HUES64 (cell line): ENCODE measurements around the gene TLE3.

ENCODE experiments used
- H3K27ac ChIP-seq: 2 replicates; pipeline ENCODE4 v1.7.0; 2013; ENCODE audit warnings: low read depth, low read length, inconsistent platforms
- H3K27me3 ChIP-seq: 2 replicates; pipeline ENCODE4 v1.6.1; 2013; ENCODE audit warnings: mild to moderate bottlenecking, low read length; ENCODE audit not compliant: insufficient read depth
- H3K36me3 ChIP-seq: 2 replicates; pipeline ENCODE4 v1.6.1; 2013; ENCODE audit warnings: mild to moderate bottlenecking, low read length; ENCODE audit not compliant: insufficient read depth
- H3K4me1 ChIP-seq: 2 replicates; pipeline ENCODE4 v1.6.1; 2013; ENCODE audit warnings: mild to moderate bottlenecking, low read length, moderate library complexity; ENCODE audit not compliant: insufficient read depth
- H3K4me3 ChIP-seq: 2 replicates; pipeline ENCODE4 v1.5.1; 2013; ENCODE audit warnings: mild to moderate bottlenecking, low read length, moderate library complexity
- H3K9ac ChIP-seq: 2 replicates; pipeline ENCODE4 v1.6.1; 2013; ENCODE audit warnings: mild to moderate bottlenecking, low read depth, low read length
- H3K9me3 ChIP-seq: 2 replicates; pipeline ENCODE4 v1.6.1; 2013; ENCODE audit warnings: low read depth, low read length; ENCODE audit not compliant: insufficient read depth
- whole genome bisulfite sequencing: fragments of 150-250, 120-280 bp; methylation state at CpG from one replicate; pipeline ENCODE4 v1.1.7; 2013; ENCODE audit warnings: missing lambda C conversion rate; 5-methylcytosine and 5-hydroxymethylcytosine counted together

TLE3 gene

GRCh38 chr15:70033109-70033508, 64.6 kb downstream of the TLE3 start:
- H3K4me1 ChIP-seq: peaks cover 13% of the 10 kb centered on the region
- no peaks in the 10 kb centered on the region for H3K9me3 ChIP-seq
- H3K27me3 ChIP-seq: peaks cover 12% of the 10 kb centered on the region
- no peak overlapping the region; the same call in 1 of the 2 replicates for H3K27ac ChIP-seq
- no peaks in the 10 kb centered on the region for H3K36me3 ChIP-seq
- H3K4me3 ChIP-seq: peak overlapping the region; percentile 38
- no peak overlapping the region for H3K9ac ChIP-seq
- 46% methylated on average over 10 of the region's 10 CpGs for WGBS

DNA sequence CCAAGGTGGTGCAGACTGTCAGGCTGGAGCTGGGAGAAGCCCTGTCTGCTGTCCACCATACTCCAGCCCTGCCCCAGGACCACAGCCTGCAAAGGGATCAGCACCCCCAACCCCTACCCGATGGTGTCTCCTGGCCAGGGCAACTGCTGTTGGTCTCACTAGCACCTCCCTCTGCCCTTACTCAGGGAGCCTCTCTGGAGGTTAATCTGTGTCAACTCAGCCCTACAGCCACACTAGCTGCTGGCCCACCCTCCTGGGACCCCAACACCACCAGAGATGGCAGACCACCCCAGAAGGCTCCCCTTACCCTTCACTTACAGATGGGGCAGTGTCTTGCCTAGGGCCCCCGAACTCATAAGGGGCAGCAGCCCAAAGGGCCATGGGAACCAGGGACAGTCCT, 65.2 kb downstream of the TLE3 start:
- H3K36me3 ChIP-seq: no peaks in the 10 kb centered on the region
- H3K27ac ChIP-seq: no peak overlapping the region
- H3K9me3 ChIP-seq: no peaks in the 10 kb centered on the region
- WGBS: 83% methylated on average over 2 of the region's 2 CpGs
- H3K9ac ChIP-seq: no peak overlapping the region
- H3K4me3 ChIP-seq: no peak overlapping the region
- H3K4me1 ChIP-seq: peaks cover 13% of the 10 kb centered on the region
- H3K27me3 ChIP-seq: peaks cover 12% of the 10 kb centered on the region

GRCh38 chr15:70031713-70032112, 66.0 kb downstream of the TLE3 start:
- peaks cover 10% of the 10 kb centered on the region for H3K4me1 ChIP-seq
- 90% methylated on average over 2 of the region's 2 CpGs for WGBS
- no peak overlapping the region for H3K4me3 ChIP-seq
- H3K9ac ChIP-seq: no peak overlapping the region
- no peaks in the 10 kb centered on the region for H3K9me3 ChIP-seq
- H3K27ac ChIP-seq: no peak overlapping the region
- peaks cover 12% of the 10 kb centered on the region for H3K27me3 ChIP-seq
- no peaks in the 10 kb centered on the region for H3K36me3 ChIP-seq

- 95% methylated on average over 5 of the region's 5 CpGs for WGBS
- Histone ChIP-seq H3K27me3 (peaks cover 12% of the 10 kb centered on the region), H3K9me3 (no peaks in the 10 kb centered on the region), H3K9ac (no peak overlapping the region), H3K27ac (no peak overlapping the region), H3K4me1 (peaks cover 6% of the 10 kb centered on the region), H3K36me3 (no peaks in the 10 kb centered on the region), H3K4me3 (no peak overlapping the region)
Measured at GRCh38 chr15:70031261-70031660, 66.5 kb downstream of the TLE3 start.

DNA sequence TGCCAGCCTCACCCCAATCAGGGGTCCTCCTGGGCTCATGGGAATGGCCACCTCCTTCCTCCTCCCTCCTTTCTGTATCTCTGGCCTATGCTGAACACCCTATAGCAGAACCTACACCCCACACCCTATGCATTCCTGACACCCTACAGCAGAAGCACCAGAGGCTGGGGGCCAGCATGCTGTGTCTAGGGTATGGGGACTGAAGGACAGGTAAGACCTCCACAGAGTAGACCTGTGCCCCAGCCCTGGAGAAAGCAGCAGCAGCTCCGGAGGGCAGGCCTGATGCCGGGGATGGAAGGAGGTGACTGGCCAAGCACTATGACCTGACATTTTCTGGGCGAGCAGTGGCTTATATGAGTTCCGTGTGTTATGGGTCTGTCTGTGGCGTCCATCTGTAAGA, 66.9 kb downstream of the TLE3 start:
- WGBS: 88% methylated on average over 5 of the region's 5 CpGs

GRCh38 chr15:70029297-70029701, 68.4 kb downstream of the TLE3 start:
- WGBS: 91% methylated on average over 3 of the region's 3 CpGs
- Histone ChIP-seq H3K27me3 (peaks cover 12% of the 10 kb centered on the region), H3K27ac (no peak overlapping the region), H3K9me3 (no peaks in the 10 kb centered on the region), H3K9ac (no peak overlapping the region), H3K4me3 (no peak overlapping the region), H3K36me3 (no peaks in the 10 kb centered on the region), H3K4me1 (peaks cover 9% of the 10 kb centered on the region)

More for the DNA sequence above, 66.9 kb downstream of the TLE3 start:
- no peak overlapping the region for H3K4me3 ChIP-seq
- peaks cover 12% of the 10 kb centered on the region for H3K27me3 ChIP-seq
- no peak overlapping the region for H3K9ac ChIP-seq
- H3K4me1 ChIP-seq: peaks cover 6% of the 10 kb centered on the region
- H3K27ac ChIP-seq: no peak overlapping the region
- H3K9me3 ChIP-seq: no peaks in the 10 kb centered on the region
- no peaks in the 10 kb centered on the region for H3K36me3 ChIP-seq

DNA sequence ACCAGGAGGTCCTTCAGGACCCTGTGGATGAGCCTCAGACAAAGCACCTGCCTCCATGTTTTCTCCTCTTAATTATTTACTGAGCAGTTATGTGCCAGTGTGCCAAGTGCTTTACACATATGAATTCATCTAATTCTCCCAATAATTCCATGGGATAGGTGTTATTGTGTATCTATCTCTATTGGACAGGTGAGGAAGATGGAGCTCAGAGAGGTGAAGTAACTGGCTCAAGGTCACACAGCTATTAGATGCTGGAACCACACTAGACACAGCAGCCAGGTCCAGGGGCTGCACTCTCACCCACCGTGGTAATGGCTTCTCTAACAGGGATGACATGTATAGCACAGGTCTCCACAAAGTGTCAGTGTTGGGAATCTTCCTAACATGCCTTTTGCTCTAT, 70.2 kb downstream of the TLE3 start:
- no peaks in the 10 kb centered on the region for H3K27me3 ChIP-seq
- no peak overlapping the region for H3K4me3 ChIP-seq
- no peaks in the 10 kb centered on the region for H3K9me3 ChIP-seq
- H3K9ac ChIP-seq: no peak overlapping the region
- 92% methylated on average over 1 of the region's 1 CpG for WGBS
- H3K27ac ChIP-seq: no peak overlapping the region
- peaks cover 15% of the 10 kb centered on the region for H3K4me1 ChIP-seq
- H3K36me3 ChIP-seq: no peaks in the 10 kb centered on the region

DNA sequence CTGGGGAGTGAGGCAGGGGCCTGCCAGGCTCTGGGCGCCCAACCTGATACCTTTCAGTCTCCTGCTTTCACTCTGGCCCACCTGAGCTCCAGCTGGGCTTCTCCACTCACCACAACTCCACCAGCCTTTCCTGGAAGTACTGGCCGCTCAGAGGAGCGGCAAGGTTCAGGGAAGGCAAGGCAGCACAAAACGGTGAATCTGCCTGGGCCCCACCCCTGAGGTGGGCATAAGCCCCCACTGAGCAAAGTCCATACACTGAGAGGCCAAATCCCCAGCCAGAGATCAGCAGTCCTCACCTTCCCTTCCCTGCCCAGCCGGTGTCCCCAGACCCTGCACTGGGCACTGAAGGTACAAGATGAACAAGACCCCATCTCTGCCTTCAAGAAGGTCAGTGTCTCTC, 70.7 kb downstream of the TLE3 start:
- H3K9ac ChIP-seq: no peak overlapping the region
- H3K27ac ChIP-seq: no peak overlapping the region
- no peaks in the 10 kb centered on the region for H3K36me3 ChIP-seq
- WGBS: 82% methylated on average over 5 of the region's 5 CpGs
- no peaks in the 10 kb centered on the region for H3K27me3 ChIP-seq
- peaks cover 14% of the 10 kb centered on the region for H3K4me1 ChIP-seq
- no peak overlapping the region for H3K4me3 ChIP-seq
- H3K9me3 ChIP-seq: no peaks in the 10 kb centered on the region; the same call in 1 of the 2 replicates

DNA sequence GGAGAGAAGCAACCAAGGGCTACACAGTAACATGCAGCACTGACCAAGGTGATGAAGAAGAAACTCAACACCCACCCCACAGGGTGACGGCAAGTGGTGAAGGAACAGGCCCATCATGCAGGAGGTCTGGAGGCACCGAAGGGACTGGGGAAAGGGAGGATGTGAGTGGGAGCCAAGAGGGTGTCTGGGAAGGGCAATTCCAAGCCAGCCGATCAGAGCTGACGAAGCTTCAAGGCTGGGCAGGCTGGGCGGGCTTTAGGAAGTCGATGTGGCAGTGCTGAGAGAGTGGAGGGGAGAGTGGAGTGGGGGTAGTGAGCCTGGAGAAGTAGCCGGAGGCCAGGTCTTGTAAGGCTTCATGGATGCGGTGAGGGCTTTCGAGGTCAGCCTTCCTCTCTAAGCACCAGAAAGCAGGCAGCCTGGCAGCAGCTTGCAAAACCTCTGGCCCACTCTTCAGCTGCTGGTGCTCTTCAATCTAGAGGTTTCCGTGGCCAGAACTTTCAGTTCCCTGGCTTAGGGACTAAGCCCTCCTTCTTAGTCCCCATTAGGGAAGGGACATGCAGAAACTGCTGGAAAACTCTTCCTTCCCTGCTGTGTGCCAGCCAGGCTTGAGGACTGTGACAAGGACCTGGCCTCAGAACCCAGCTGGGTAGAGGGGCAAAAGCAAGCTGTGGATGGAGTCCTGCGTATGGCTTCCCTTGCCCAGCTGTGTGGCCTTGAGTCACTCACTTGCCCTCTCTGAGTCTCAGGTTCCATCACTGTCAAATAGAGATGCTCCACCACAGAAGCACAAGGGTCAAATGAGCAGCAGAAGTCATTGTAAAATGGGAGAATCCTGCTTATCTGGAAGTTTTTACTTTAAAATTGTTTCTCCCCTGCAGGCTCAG, 72.1 kb downstream of the TLE3 start:
- H3K36me3 ChIP-seq: no peaks in the 10 kb centered on the region
- H3K4me3 ChIP-seq: no peak overlapping the region
- WGBS: 84% methylated on average over 11 of the region's 11 CpGs
- no peaks in the 10 kb centered on the region for H3K27me3 ChIP-seq
- H3K4me1 ChIP-seq: peaks cover 9% of the 10 kb centered on the region; the same call in 1 of the 2 replicates
- no peak overlapping the region for H3K27ac ChIP-seq
- H3K9ac ChIP-seq: no peak overlapping the region
- no peaks in the 10 kb centered on the region; the same call in 1 of the 2 replicates for H3K9me3 ChIP-seq

- no peak overlapping the region for H3K9ac ChIP-seq
- no peaks in the 10 kb centered on the region for H3K27me3 ChIP-seq
- WGBS: 87% methylated on average over 17 of the region's 18 CpGs
- H3K4me3 ChIP-seq: no peak overlapping the region
- H3K27ac ChIP-seq: no peak overlapping the region
- H3K4me1 ChIP-seq: peaks cover 9% of the 10 kb centered on the region; the same call in 1 of the 2 replicates
- no peaks in the 10 kb centered on the region for H3K36me3 ChIP-seq
- no peaks in the 10 kb centered on the region; the same call in 1 of the 2 replicates for H3K9me3 ChIP-seq
Measured at GRCh38 chr15:70024521-70024920, 73.2 kb downstream of the TLE3 start.

DNA sequence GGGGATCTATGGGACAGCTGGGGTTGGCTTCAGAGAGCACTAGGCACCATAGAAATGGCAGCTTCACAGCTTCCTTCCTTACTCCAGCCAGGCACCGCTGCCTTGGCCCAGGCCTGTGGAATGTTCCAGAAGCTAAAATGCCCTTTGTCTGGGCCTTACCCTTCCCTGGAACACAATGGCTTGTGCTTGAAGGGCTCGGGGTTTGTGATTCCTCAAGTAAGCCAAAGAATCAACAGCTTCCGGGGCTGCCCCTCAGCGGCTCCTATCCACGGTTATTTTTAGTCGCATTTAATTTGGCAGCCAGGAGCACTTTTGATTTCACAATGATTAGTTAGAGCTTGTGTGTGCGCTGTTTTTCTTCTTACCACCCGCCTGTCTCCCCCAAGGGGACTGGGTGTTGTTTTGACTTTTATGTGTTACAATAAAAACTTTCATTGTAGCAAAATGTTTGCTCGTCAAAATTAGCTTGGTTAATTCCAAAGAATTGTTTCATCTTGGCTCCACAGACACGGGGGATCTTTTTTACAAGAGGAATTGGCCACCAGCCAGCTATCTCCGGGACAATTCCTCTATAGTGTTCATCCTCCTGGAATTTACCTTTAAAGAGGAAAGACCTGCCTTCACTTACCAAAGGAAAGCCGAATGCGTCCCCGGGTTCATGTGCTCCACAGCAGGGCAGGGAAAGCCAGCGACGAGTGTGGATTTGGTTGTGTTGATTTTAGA, 73.8 kb downstream of the TLE3 start:
- no peak overlapping the region for H3K4me3 ChIP-seq
- peaks cover 9% of the 10 kb centered on the region; the same call in 1 of the 2 replicates for H3K4me1 ChIP-seq
- 87% methylated on average over 13 of the region's 16 CpGs for WGBS
- no peaks in the 10 kb centered on the region; the same call in 1 of the 2 replicates for H3K9me3 ChIP-seq
- H3K36me3 ChIP-seq: no peaks in the 10 kb centered on the region
- H3K9ac ChIP-seq: no peak overlapping the region
- no peak overlapping the region for H3K27ac ChIP-seq
- no peaks in the 10 kb centered on the region for H3K27me3 ChIP-seq
